ENCODE measurements around the gene NDRG2. TPM values are rescaled to one million over a fixed set of nuclear protein-coding genes. Genes with fewer than 3 reads are reported as not detected.
A peak's percentile ranks its signal among the peaks of the same experiment; 100 is the strongest.

The NDRG2 gene
- total and polyA plus RNA-seq, 7 donors: 328 to 2,087 (median 762) TPM

GRCh38 chr14:21068521-21069387 lies 43.9 kb upstream of the NDRG2 start:
- WGBS, 3 donors: 2 to 9% (median 3%) methylated on average over 44 to 45 of the region's 45 CpGs
- peak; percentile 71 for TF ChIP-seq CTCF (IDR thresholded peaks at IDR 0.05)

GRCh38 chr14:21066882-21067502 lies 42.1 kb upstream of the NDRG2 start:
- no peak for TF ChIP-seq CTCF (IDR thresholded peaks at IDR 0.05)
- 82 to 87% (median 83%) methylated on average over 7 of the region's 7 CpGs for WGBS, 3 donors

More at GRCh38 chr14:21068521-21069387, 43.9 kb upstream of the NDRG2 start:
- Histone ChIP-seq H3K9me3 (no peaks in the 10 kb centered on the region), H3K36me3 (ENCODE audit: insufficient read depth in 1 of 2, low read depth in 1 of 2) (peaks cover 0 to 11% of the 10 kb centered on the region in 2 donors), H3K4me1 (peaks cover 18% of the 10 kb centered on the region), H3K27ac (peak overlapping the region; percentile 46), H3K4me3 (peak overlapping the region; percentile 83), H3K27me3 (ENCODE audit: insufficient read depth in 3 of 3, low read length in 2 of 3) (no peaks in the 10 kb centered on the region)
- intact Hi-C loops (cut with DNase I): loop anchor here in 1 of 2 donors (5.0 kb wide), 1 partner anchor 34 kb away; the partner anchor contains the start of gene TMEM253
- peak; percentile 49 to 73 (median 58) for ATAC-seq
- DNase-seq: peak; percentile 52 to 76

GRCh38 chr14:21063479-21063878 lies 38.6 kb upstream of the NDRG2 start:
- TF ChIP-seq CTCF (IDR thresholded peaks at IDR 0.05): no peak
- intact Hi-C loops (cut with DNase I): no loop called here

More at GRCh38 chr14:21066882-21067502, 42.1 kb upstream of the NDRG2 start:
- Histone ChIP-seq H3K4me1 (peaks cover 15% of the 10 kb centered on the region), H3K27ac (no peak overlapping the region), H3K27me3 (ENCODE audit: insufficient read depth in 3 of 3, low read length in 2 of 3) (no peaks in the 10 kb centered on the region), H3K9me3 (no peaks in the 10 kb centered on the region), H3K36me3 (ENCODE audit: insufficient read depth in 1 of 2, low read depth in 1 of 2) (no peaks in the 10 kb centered on the region), H3K4me3 (no peak overlapping the region)
- intact Hi-C loops (cut with DNase I): loop anchor here in 1 of 2 donors (5.0 kb wide), 1 partner anchor 35 kb away; the partner anchor contains the start of gene TMEM253
- ATAC-seq (no peak), DNase-seq (no peak)

GRCh38 chr14:21061347-21061668 lies 36.4 kb upstream of the NDRG2 start:
- TF ChIP-seq CTCF (IDR thresholded peaks at IDR 0.05): no peak
- WGBS, 3 donors: 85 to 91% (median 91%) methylated on average over 3 of the region's 3 CpGs
- Histone ChIP-seq H3K36me3 (ENCODE audit: insufficient read depth in 1 of 2, low read depth in 1 of 2) (no peaks in the 10 kb centered on the region), H3K9me3 (no peaks in the 10 kb centered on the region), H3K4me3 (no peak overlapping the region), H3K4me1 (no peaks in the 10 kb centered on the region), H3K27me3 (ENCODE audit: insufficient read depth in 3 of 3, low read length in 2 of 3) (no peaks in the 10 kb centered on the region), H3K27ac (no peak overlapping the region)
- ATAC-seq (no peak), DNase-seq (no peak)
- intact Hi-C loops (cut with DNase I): no loop called here

More at GRCh38 chr14:21063479-21063878, 38.6 kb upstream of the NDRG2 start:
- WGBS, 3 donors: 43 to 45% (median 44%) methylated on average over 3 of the region's 3 CpGs
- Histone ChIP-seq H3K27me3 (ENCODE audit: insufficient read depth in 3 of 3, low read length in 2 of 3) (no peaks in the 10 kb centered on the region), H3K4me1 (no peaks in the 10 kb centered on the region), H3K9me3 (no peaks in the 10 kb centered on the region), H3K27ac (no peak overlapping the region), H3K4me3 (no peak overlapping the region), H3K36me3 (ENCODE audit: insufficient read depth in 1 of 2, low read depth in 1 of 2) (no peaks in the 10 kb centered on the region)
- DNase-seq: peak in 1 of 2 donors; percentile 47
- peak; percentile 69 to 88 (median 74) for ATAC-seq

Data from psoas muscle (tissue), 8 donors.